Measurements from ENCODE around the gene FOXO6.

- TF ChIP-seq CTCF (CRISPR knock-in tag; IDR thresholded peaks at IDR 0.05), result no peak
- TF ChIP-seq ZBTB49 (CRISPR knock-in tag; IDR thresholded peaks at IDR 0.05; ENCODE audit: borderline replicate concordance), result no peak
- TF ChIP-seq ZNF33B (CRISPR knock-in tag; IDR thresholded peaks at IDR 0.05), result no peak
- no peak for TF ChIP-seq POLR2AphosphoS5 (IDR thresholded peaks at IDR 0.05; ENCODE audit: low read depth, low read length)
- TF ChIP-seq RXRA (CRISPR knock-in tag; IDR thresholded peaks at IDR 0.05), result no peak
- no peak for TF ChIP-seq TRIM22 (IDR thresholded peaks at IDR 0.05)
- TF ChIP-seq ZZZ3 (CRISPR knock-in tag; IDR thresholded peaks at IDR 0.05; ENCODE audit: borderline replicate concordance), result no peak
- no peak for TF ChIP-seq ZKSCAN5 (CRISPR knock-in tag; IDR thresholded peaks at IDR 0.05)
- TF ChIP-seq NR0B2 (CRISPR knock-in tag; IDR thresholded peaks at IDR 0.05), result no peak
- TF ChIP-seq SOX6 (IDR thresholded peaks at IDR 0.05), result no peak
- no peak for TF ChIP-seq SOX6 (CRISPR knock-in tag; IDR thresholded peaks at IDR 0.05)
- no peak for TF ChIP-seq PBX2 (CRISPR knock-in tag; IDR thresholded peaks at IDR 0.05)
Measured at GRCh38 chr1:41373373-41373772, 12.1 kb downstream of the FOXO6 start.

Data from HepG2 (cell line).